SK-N-SH (cell line): ENCODE data around the gene POLN. TPM values are rescaled to one million over a fixed set of nuclear protein-coding genes. Genes with fewer than 3 reads are reported as not detected.
A peak's percentile ranks its signal among the peaks of the same experiment; 100 is the strongest.

ENCODE experiments used
- CTCF ChIA-PET: fragments of 300-600, 350-600 bp; formaldehyde crosslinking; extraction: SDS; loops from one replicate; lab custom pipeline; 2021; lab: Yijun Ruan, JAX
- POLR2A ChIA-PET: fragments of 350-600 bp; sonication (Branson Sonifier 250); formaldehyde crosslinking; extraction: SDS; loops from one replicate; lab custom pipeline; 2020; ENCODE audit warnings: antibody characterized with exemption, inconsistent platforms; lab: Yijun Ruan, JAX
- DNase-seq: peaks from one replicate; pipeline ENCODE4 v3.0.0; 2012
- H2AFZ ChIP-seq: fragments of 200-600 bp; sonication (generic); 2 replicates; pipeline ENCODE4 v1.8.1; 2016; ENCODE audit warnings: antibody characterized with exemption, mild to moderate bottlenecking, low read depth
- H3F3A ChIP-seq: fragments of 200-600 bp; sonication (generic); replicated peaks from 2 replicates; pipeline ENCODE3; 2016; ENCODE audit warnings: antibody characterized with exemption, mild to moderate bottlenecking; ENCODE audit not compliant: insufficient read depth
- H3K27ac ChIP-seq, 2 experiments: fragments of 200-500 bp in 1 of 2; fragments of 200-600 bp in 1 of 2; sonication (Bioruptor generic) in 1 of 2; sonication (generic), shearing (Covaris generic) in 1 of 2; 2 replicates each; pipeline versions ENCODE4 v1.5.1 to v1.6.1; 2014 to 2016; ENCODE audit warnings: low read depth in 2 of 2, inconsistent platforms in 1 of 2, low read length in 1 of 2, mild to moderate bottlenecking in 1 of 2, mixed read lengths in 1 of 2
- H3K27me3 ChIP-seq: fragments of 200-600 bp; sonication (generic), shearing (Covaris generic); 2 replicates; pipeline ENCODE4 v1.6.1; 2016; ENCODE audit warnings: mixed run types; ENCODE audit not compliant: insufficient read depth
- H3K36me3 ChIP-seq, 2 experiments: fragments of 200-500 bp in 1 of 2; fragments of 200-600 bp in 1 of 2; sonication (Bioruptor generic) in 1 of 2; sonication (generic) in 1 of 2; replicated peaks in 1 of 2; 2 replicates each; pipeline versions ENCODE3 to v1.5.1; 2014 to 2016; ENCODE audit warnings: low read length in 1 of 2, mild to moderate bottlenecking in 1 of 2; ENCODE audit not compliant: insufficient read depth in 2 of 2, control insufficient read depth in 1 of 2
- H3K4me1 ChIP-seq, 2 experiments: fragments of 200-500 bp in 1 of 2; fragments of 200-600 bp in 1 of 2; sonication (Bioruptor generic) in 1 of 2; sonication (generic), shearing (Covaris generic) in 1 of 2; 2 replicates each; pipeline versions ENCODE4 v1.5.1 to v1.6.1; 2014 to 2016; ENCODE audit warnings: low read depth in 1 of 2, low read length in 1 of 2, mixed run types in 1 of 2; ENCODE audit not compliant: insufficient read depth in 2 of 2, control insufficient read depth in 1 of 2
- H3K4me2 ChIP-seq: fragments of 200-600 bp; sonication (generic), shearing (Covaris generic); 2 replicates; pipeline ENCODE4 v1.6.1; 2017; ENCODE audit warnings: mixed run types
- H3K4me3 ChIP-seq, 2 experiments: fragments of 200-500 bp in 1 of 2; fragments of 200-600 bp in 1 of 2; sonication (Bioruptor generic) in 1 of 2; sonication (generic), shearing (Covaris generic) in 1 of 2; 2 replicates each; pipeline versions ENCODE4 v1.5.1 to v1.8.1; 2014 to 2016; ENCODE audit warnings: low read depth in 2 of 2, inconsistent platforms in 1 of 2, low read length in 1 of 2, mild to moderate bottlenecking in 1 of 2, mixed read lengths in 1 of 2, moderate library complexity in 1 of 2
- H3K79me2 ChIP-seq: fragments of 200-600 bp; sonication (generic); 2 replicates; pipeline ENCODE4 v1.8.1; 2017; ENCODE audit warnings: mild to moderate bottlenecking; ENCODE audit not compliant: insufficient read depth
- H3K9ac ChIP-seq: fragments of 200-600 bp; sonication (generic); 2 replicates; pipeline ENCODE4 v1.6.1; 2017; ENCODE audit warnings: mixed run types
- H3K9me2 ChIP-seq: fragments of 200-600 bp; sonication (generic); 2 replicates; pipeline ENCODE4 v1.6.1; 2017; ENCODE audit warnings: mixed run types
- H3K9me3 ChIP-seq: fragments of 200-600 bp; sonication (generic); 2 replicates; pipeline ENCODE4 v1.6.1; 2017; ENCODE audit warnings: mixed run types, mild to moderate bottlenecking, moderate library complexity
- H4K20me1 ChIP-seq: fragments of 200-600 bp; sonication (generic); 2 replicates; pipeline ENCODE4 v1.6.1; 2017; ENCODE audit warnings: mild to moderate bottlenecking, mixed run types; ENCODE audit not compliant: insufficient read depth
- CHD2 ChIP-seq: fragments of 150-350 bp; IDR thresholded peaks from 2 replicates; pipeline ENCODE4 v1.6.1; 2018; ENCODE audit warnings: low read length; ENCODE audit not compliant: partially characterized antibody
- ELF1 ChIP-seq: IDR thresholded peaks from 2 replicates; pipeline ENCODE4 v1.4.0; 2012
- FOXJ3 ChIP-seq: sonication (generic); formaldehyde crosslinking; IDR thresholded peaks from 2 replicates; pipeline ENCODE4 v1.5.1; 2020; ENCODE audit warnings: mild to moderate bottlenecking, missing genetic modification reagents
- FOXM1 ChIP-seq: IDR thresholded peaks from 2 replicates; pipeline ENCODE4 v1.4.0; 2012; ENCODE audit warnings: low read depth, mild to moderate bottlenecking
- GATA2 ChIP-seq: sonication (generic); formaldehyde crosslinking; IDR thresholded peaks from 2 replicates; pipeline ENCODE4 v1.5.0; 2020; ENCODE audit warnings: mild to moderate bottlenecking, missing genetic modification reagents
- MXI1 ChIP-seq: IDR thresholded peaks from 2 replicates; pipeline ENCODE4 v1.6.1; 2012; ENCODE audit warnings: mild to moderate bottlenecking, low read depth, low read length, improper control_type of control experiment
- NFIC ChIP-seq: IDR thresholded peaks from 2 replicates; pipeline ENCODE4 v1.4.0; 2012; ENCODE audit warnings: borderline replicate concordance
- NRF1 ChIP-seq: IDR thresholded peaks from 2 replicates; pipeline ENCODE4 v1.6.1; 2012; ENCODE audit warnings: low read depth, mild to moderate bottlenecking, low read length
- RAD21 ChIP-seq: IDR thresholded peaks from 2 replicates; pipeline ENCODE4 v1.6.1; 2012; ENCODE audit warnings: mild to moderate bottlenecking, low read length
- RXRA ChIP-seq: IDR thresholded peaks from 2 replicates; pipeline ENCODE4 v1.4.0; 2012; ENCODE audit warnings: low read depth, mild to moderate bottlenecking, borderline replicate concordance
- SIN3A ChIP-seq: IDR thresholded peaks from 2 replicates; pipeline ENCODE4 v1.6.1; 2012; ENCODE audit warnings: low read depth, mild to moderate bottlenecking, low read length, moderate library complexity, borderline replicate concordance
- SMC3 ChIP-seq: IDR thresholded peaks from 2 replicates; pipeline ENCODE4 v1.6.1; 2012; ENCODE audit warnings: low read depth, low read length, improper control_type of control experiment
- TAF1 ChIP-seq: IDR thresholded peaks from 2 replicates; pipeline ENCODE4 v1.6.1; 2012; ENCODE audit warnings: low read depth, mild to moderate bottlenecking, low read length, moderate library complexity, borderline replicate concordance
- TEAD4 ChIP-seq: IDR thresholded peaks from 2 replicates; pipeline ENCODE4 v1.4.0; 2012; ENCODE audit warnings: mild to moderate bottlenecking, borderline replicate concordance; ENCODE audit not compliant: insufficient read depth
- YY1 ChIP-seq: IDR thresholded peaks from 2 replicates; pipeline ENCODE4 v1.4.0; 2012; ENCODE audit warnings: low read depth, mild to moderate bottlenecking
- WGBS: methylation state at CpG from one replicate; pipeline ENCODE4 v1.1.6; 2017; ENCODE audit warnings: low lambda C conversion rate; 5-methylcytosine and 5-hydroxymethylcytosine counted together
- polyA plus RNA-seq, 3 experiments: library from polyadenylated mRNA; depleted of rRNA; stranded (reverse); fragments of >200 nt; gene quantifications; 2 replicates each; pipeline ENCODE4 v1.2.3, GENCODE V29; 2012
- TF ChIP-seq, protein P1 (sequence below): IDR thresholded peaks from 2 replicates; pipeline ENCODE4 v1.6.1; 2012; ENCODE audit warnings: mild to moderate bottlenecking, low read depth, low read length, moderate library complexity
- TF ChIP-seq, protein P2 (sequence below): fragments of 150-350 bp; IDR thresholded peaks from 2 replicates; pipeline ENCODE4 v1.6.1; 2016; ENCODE audit warnings: mild to moderate bottlenecking, low read depth, low read length
- TF ChIP-seq, protein P3 (sequence below): IDR thresholded peaks from 2 replicates; pipeline ENCODE4 v1.4.0; 2012; ENCODE audit warnings: low read depth, borderline replicate concordance
- TF ChIP-seq, protein P4 (sequence below): fragments of 200-600 bp; sonication (generic); IDR thresholded peaks from 2 replicates; pipeline ENCODE4 v1.6.1; 2017; ENCODE audit warnings: antibody characterized with exemption, mild to moderate bottlenecking, moderate library complexity
- TF ChIP-seq, protein P5 (sequence below): IDR thresholded peaks from 2 replicates; pipeline ENCODE4 v1.4.0; 2012; ENCODE audit warnings: low read depth
- TF ChIP-seq, protein P6 (sequence below): IDR thresholded peaks from 2 replicates; pipeline ENCODE4; 2012

Gene POLN
- polyA plus RNA-seq, 1 of the 3 experiments (the other 2 are of a cell fraction): 0.67 TPM

DNA sequence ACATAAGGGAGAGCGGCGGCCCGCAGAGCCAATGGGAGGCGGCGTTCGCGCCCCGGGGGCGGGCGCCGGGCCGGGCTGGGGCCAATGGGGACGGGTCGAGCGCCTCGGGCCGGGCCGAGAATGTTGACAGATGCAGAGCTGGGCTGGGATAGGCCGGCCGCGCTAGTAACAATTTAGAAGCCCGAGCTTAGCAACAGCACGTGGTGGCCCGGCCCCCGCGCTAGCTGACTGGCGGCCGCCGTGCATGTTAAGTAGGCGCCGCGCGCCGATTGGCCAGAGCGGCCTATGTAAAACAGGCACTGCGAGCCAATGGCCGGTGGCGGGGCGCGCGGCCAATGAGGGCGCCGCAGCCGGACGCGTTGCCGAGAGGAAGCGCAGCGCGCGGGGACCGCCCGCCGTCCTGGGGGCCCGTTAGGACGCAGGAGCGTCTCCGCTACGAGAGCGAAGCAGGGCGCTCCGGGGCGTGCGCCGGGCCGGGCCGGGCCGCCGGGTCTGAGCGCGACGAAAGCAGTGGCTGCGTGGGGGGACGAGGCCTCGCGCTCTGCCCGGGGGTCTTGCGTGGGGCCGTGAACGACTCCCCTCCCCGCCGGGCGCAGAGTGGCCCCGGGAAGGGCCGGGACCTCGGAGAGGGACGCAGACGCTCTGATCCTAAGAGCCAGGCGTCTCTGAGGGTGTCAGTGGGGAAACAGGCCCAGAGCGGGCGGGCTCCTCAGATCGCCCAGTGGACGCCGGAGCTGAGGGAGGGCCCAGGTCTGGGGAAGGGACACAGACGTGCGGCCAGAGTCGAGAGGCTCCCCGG, 20.4 kb upstream of the POLN start:
- Histone ChIP-seq H3K36me3 (peaks cover 0 to 19% of the 10 kb centered on the region in 2 experiments), H3F3A (no peaks in the 10 kb centered on the region), H3K79me2 (peaks cover 34% of the 10 kb centered on the region), H3K9me3 (no peaks in the 10 kb centered on the region), H3K27ac (peak overlapping the region; percentile 81 to 98), H2AFZ (peak overlapping the region; percentile 74; the same call in 1 of the 2 replicates), H3K4me1 (peaks cover 5 to 60% of the 10 kb centered on the region in 2 experiments; a peak in 2 of 4 replicates), H3K9ac (peak overlapping the region; percentile 80), H3K27me3 (no peaks in the 10 kb centered on the region), H3K4me3 (peak overlapping the region; percentile 74 to 87), H3K9me2 (no peaks in the 10 kb centered on the region), H3K4me2 (peak overlapping the region; percentile 96), H4K20me1 (peaks cover 32% of the 10 kb centered on the region)
- WGBS: 0% methylated on average over 15 of the region's 98 CpGs
- ChIA-PET CTCF (interaction anchor here (0.7 to 1.5 kb wide), 3 partner anchors 151 to 200 kb away, joined by 3 read pairs; no protein-coding TSS in a partner anchor), POLR2A (interaction anchor here (0.7 to 1.0 kb wide), 4 partner anchors 22 to 624 kb away, joined by 3 read pairs; no protein-coding TSS in a partner anchor)
- peak; percentile 98 for DNase-seq
- TF ChIP-seq YY1 (no peak), FOXJ3 (no peak), RXRA (no peak), SIN3A (no peak), NRF1 (0 out of 2 replicates have a peak, but pooled peaks have one; percentile 6), FOXM1 (no peak), TAF1 (peak; percentile 63), TEAD4 (no peak), NFIC (no peak), MXI1 (peak; percentile 84), GATA2 (CRISPR knock-in tag) (no peak), RAD21 (no peak; the same call in 1 of the 2 replicates), CHD2 (peak; percentile 61), ELF1 (peak; percentile 56; the same call in 1 of the 2 replicates), SMC3 (no peak)
- TF ChIP-seq, protein P1, sequence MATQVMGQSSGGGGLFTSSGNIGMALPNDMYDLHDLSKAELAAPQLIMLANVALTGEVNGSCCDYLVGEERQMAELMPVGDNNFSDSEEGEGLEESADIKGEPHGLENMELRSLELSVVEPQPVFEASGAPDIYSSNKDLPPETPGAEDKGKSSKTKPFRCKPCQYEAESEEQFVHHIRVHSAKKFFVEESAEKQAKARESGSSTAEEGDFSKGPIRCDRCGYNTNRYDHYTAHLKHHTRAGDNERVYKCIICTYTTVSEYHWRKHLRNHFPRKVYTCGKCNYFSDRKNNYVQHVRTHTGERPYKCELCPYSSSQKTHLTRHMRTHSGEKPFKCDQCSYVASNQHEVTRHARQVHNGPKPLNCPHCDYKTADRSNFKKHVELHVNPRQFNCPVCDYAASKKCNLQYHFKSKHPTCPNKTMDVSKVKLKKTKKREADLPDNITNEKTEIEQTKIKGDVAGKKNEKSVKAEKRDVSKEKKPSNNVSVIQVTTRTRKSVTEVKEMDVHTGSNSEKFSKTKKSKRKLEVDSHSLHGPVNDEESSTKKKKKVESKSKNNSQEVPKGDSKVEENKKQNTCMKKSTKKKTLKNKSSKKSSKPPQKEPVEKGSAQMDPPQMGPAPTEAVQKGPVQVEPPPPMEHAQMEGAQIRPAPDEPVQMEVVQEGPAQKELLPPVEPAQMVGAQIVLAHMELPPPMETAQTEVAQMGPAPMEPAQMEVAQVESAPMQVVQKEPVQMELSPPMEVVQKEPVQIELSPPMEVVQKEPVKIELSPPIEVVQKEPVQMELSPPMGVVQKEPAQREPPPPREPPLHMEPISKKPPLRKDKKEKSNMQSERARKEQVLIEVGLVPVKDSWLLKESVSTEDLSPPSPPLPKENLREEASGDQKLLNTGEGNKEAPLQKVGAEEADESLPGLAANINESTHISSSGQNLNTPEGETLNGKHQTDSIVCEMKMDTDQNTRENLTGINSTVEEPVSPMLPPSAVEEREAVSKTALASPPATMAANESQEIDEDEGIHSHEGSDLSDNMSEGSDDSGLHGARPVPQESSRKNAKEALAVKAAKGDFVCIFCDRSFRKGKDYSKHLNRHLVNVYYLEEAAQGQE: no peak
- TF ChIP-seq, protein P2, sequence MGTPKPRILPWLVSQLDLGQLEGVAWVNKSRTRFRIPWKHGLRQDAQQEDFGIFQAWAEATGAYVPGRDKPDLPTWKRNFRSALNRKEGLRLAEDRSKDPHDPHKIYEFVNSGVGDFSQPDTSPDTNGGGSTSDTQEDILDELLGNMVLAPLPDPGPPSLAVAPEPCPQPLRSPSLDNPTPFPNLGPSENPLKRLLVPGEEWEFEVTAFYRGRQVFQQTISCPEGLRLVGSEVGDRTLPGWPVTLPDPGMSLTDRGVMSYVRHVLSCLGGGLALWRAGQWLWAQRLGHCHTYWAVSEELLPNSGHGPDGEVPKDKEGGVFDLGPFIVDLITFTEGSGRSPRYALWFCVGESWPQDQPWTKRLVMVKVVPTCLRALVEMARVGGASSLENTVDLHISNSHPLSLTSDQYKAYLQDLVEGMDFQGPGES: peak; percentile 73
- TF ChIP-seq, protein P3, sequence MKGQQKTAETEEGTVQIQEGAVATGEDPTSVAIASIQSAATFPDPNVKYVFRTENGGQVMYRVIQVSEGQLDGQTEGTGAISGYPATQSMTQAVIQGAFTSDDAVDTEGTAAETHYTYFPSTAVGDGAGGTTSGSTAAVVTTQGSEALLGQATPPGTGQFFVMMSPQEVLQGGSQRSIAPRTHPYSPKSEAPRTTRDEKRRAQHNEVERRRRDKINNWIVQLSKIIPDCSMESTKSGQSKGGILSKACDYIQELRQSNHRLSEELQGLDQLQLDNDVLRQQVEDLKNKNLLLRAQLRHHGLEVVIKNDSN: peak; percentile 42; the same call in 1 of the 2 replicates
- TF ChIP-seq, protein P4, sequence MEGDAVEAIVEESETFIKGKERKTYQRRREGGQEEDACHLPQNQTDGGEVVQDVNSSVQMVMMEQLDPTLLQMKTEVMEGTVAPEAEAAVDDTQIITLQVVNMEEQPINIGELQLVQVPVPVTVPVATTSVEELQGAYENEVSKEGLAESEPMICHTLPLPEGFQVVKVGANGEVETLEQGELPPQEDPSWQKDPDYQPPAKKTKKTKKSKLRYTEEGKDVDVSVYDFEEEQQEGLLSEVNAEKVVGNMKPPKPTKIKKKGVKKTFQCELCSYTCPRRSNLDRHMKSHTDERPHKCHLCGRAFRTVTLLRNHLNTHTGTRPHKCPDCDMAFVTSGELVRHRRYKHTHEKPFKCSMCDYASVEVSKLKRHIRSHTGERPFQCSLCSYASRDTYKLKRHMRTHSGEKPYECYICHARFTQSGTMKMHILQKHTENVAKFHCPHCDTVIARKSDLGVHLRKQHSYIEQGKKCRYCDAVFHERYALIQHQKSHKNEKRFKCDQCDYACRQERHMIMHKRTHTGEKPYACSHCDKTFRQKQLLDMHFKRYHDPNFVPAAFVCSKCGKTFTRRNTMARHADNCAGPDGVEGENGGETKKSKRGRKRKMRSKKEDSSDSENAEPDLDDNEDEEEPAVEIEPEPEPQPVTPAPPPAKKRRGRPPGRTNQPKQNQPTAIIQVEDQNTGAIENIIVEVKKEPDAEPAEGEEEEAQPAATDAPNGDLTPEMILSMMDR: no peak
- TF ChIP-seq, protein P5, sequence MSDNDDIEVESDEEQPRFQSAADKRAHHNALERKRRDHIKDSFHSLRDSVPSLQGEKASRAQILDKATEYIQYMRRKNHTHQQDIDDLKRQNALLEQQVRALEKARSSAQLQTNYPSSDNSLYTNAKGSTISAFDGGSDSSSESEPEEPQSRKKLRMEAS: peak; percentile 57
- TF ChIP-seq, protein P6, sequence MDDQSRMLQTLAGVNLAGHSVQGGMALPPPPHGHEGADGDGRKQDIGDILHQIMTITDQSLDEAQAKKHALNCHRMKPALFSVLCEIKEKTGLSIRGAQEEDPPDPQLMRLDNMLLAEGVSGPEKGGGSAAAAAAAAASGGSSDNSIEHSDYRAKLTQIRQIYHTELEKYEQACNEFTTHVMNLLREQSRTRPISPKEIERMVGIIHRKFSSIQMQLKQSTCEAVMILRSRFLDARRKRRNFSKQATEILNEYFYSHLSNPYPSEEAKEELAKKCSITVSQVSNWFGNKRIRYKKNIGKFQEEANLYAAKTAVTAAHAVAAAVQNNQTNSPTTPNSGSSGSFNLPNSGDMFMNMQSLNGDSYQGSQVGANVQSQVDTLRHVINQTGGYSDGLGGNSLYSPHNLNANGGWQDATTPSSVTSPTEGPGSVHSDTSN: peak; percentile 99
